A549 (cell line): ENCODE data around the gene PTCD1. TPM values are rescaled to one million over a fixed set of nuclear protein-coding genes. Genes with fewer than 3 reads are reported as not detected.

Experiments used
- ATAC-seq, 2 experiments: fragments of 200-7000 bp in 1 of 2; fragments of >200 bp in 1 of 2; cut with Nextera tagmentation in 1 of 2; cut with Tn5 transposase in 1 of 2; 3 replicates each; pipeline versions ENCODE4 v1.8.0 to v1.9.1; 2018 to 2020; ENCODE audit warnings: mild to moderate bottlenecking in 1 of 2, moderate library complexity in 1 of 2
- CTCF ChIA-PET: fragments of 300-600 bp; sonication (Branson Sonifier 250); formaldehyde crosslinking; extraction: SDS; loops from one replicate; lab custom pipeline; 2021; ENCODE audit warnings: antibody characterized with exemption, inconsistent platforms; lab: Yijun Ruan, JAX
- POLR2A ChIA-PET: fragments of 350-600 bp; formaldehyde crosslinking; extraction: SDS; loops from one replicate; lab custom pipeline; 2021; ENCODE audit warnings: antibody characterized with exemption, inconsistent platforms; lab: Yijun Ruan, JAX
- DNase-seq, 2 experiments: peaks; one replicate each; pipeline versions ENCODE4 v3.0.0 to v3.0.0-alpha.2; 2011 to 2016; ENCODE audit warnings: low read depth in 1 of 2, low spot score in 1 of 2
- FAIRE-seq: peaks from 2 replicates; lab custom pipeline; 2011; peaks lifted over from hg19 to GRCh38; lab: Jason Lieb, UNC
- H3K27ac ChIP-seq, 2 experiments: fragments of >200 bp; sonication (Bioruptor Twin); formaldehyde crosslinking; 3 replicates each; pipeline ENCODE4 v1.5.1; 2016 to 2017
- H3K4me1 ChIP-seq: fragments of >200 bp; sonication (Bioruptor Twin); formaldehyde crosslinking; 3 replicates; pipeline ENCODE4 v1.6.1; 2016
- H3K4me2 ChIP-seq: fragments of >200 bp; sonication (Bioruptor Twin); formaldehyde crosslinking; 3 replicates; pipeline ENCODE4 v1.6.1; 2016
- H3K4me3 ChIP-seq: fragments of >200 bp; sonication (Bioruptor Twin); formaldehyde crosslinking; 3 replicates; pipeline ENCODE4 v1.5.1; 2016
- H3K9me3 ChIP-seq: fragments of >200 bp; sonication (Bioruptor Twin); formaldehyde crosslinking; 3 replicates; pipeline ENCODE4 v1.6.1; 2016
- ATOH8 ChIP-seq: fragments of 250-450 bp; sonication (Bioruptor Pico); IDR thresholded peaks from 2 replicates; pipeline ENCODE4 v1.5.0; 2020; ENCODE audit warnings: low read depth, mild to moderate bottlenecking, moderate library complexity
- BHLHE40 ChIP-seq: IDR thresholded peaks from 2 replicates; pipeline ENCODE4 v1.6.1; 2012; ENCODE audit warnings: low read depth, low read length, inconsistent platforms
- CBX2 ChIP-seq: fragments of 200-600 bp; sonication (generic); IDR thresholded peaks from 2 replicates; pipeline ENCODE4 v1.6.1; 2016; ENCODE audit warnings: low read depth, mild to moderate bottlenecking, borderline replicate concordance
- CEBPB ChIP-seq, 2 experiments: fragments of >200 bp in 1 of 2; sonication (Bioruptor Twin) in 1 of 2; formaldehyde crosslinking in 1 of 2; IDR thresholded peaks; 2 replicates each; pipeline ENCODE4 v1.6.1; 2012 to 2016
- CHD4 ChIP-seq: fragments of 200-600 bp; sonication (generic); IDR thresholded peaks from 2 replicates; pipeline ENCODE4 v1.6.1; 2016; ENCODE audit warnings: antibody characterized with exemption, mild to moderate bottlenecking, borderline replicate concordance
- CTCF ChIP-seq: fragments of >200 bp; sonication (Bioruptor Twin); formaldehyde crosslinking; IDR thresholded peaks from 3 replicates; pipeline ENCODE4 v1.5.1; 2016
- ELK1 ChIP-seq: fragments of 150-350 bp; IDR thresholded peaks from 2 replicates; pipeline ENCODE4 v1.6.1; 2014; ENCODE audit warnings: low read depth, mild to moderate bottlenecking, low read length
- ESRRA ChIP-seq: fragments of 150-350 bp; IDR thresholded peaks from 2 replicates; pipeline ENCODE4 v1.6.1; 2014; ENCODE audit warnings: mild to moderate bottlenecking, low read length, borderline replicate concordance
- HDAC2 ChIP-seq: fragments of 200-600 bp; sonication (generic); IDR thresholded peaks from 2 replicates; pipeline ENCODE4 v1.6.1; 2016
- KDM1A ChIP-seq: fragments of 200-600 bp; sonication (generic); IDR thresholded peaks from 2 replicates; pipeline ENCODE4 v1.6.1; 2016; ENCODE audit warnings: low read depth, mild to moderate bottlenecking
- KDM5A ChIP-seq: fragments of 200-600 bp; sonication (generic); IDR thresholded peaks from 2 replicates; pipeline ENCODE4 v1.6.1; 2016; ENCODE audit warnings: antibody characterized with exemption, mild to moderate bottlenecking
- MAFK ChIP-seq: fragments of 450-650 bp; IDR thresholded peaks from 2 replicates; pipeline ENCODE4 v1.6.1; 2014; ENCODE audit not compliant: partially characterized antibody
- MAZ ChIP-seq: fragments of 150-350 bp; IDR thresholded peaks from 2 replicates; pipeline ENCODE4 v1.6.1; 2014; ENCODE audit warnings: antibody characterized with exemption, low read depth, low read length, borderline replicate concordance
- MYC ChIP-seq: IDR thresholded peaks from 2 replicates; pipeline ENCODE4 v1.6.1; 2012; ENCODE audit warnings: mild to moderate bottlenecking, inconsistent platforms, low read length, improper control_type of control experiment, borderline replicate concordance
- NPAS2 ChIP-seq: fragments of 250-450 bp; sonication (Bioruptor Pico); IDR thresholded peaks from 2 replicates; pipeline ENCODE4 v1.8.0; 2022; ENCODE audit warnings: mild to moderate bottlenecking, moderate library complexity, borderline replicate concordance
- NR3C1 ChIP-seq: fragments of >200 bp; sonication (Bioruptor Twin); formaldehyde crosslinking; IDR thresholded peaks from 3 replicates; pipeline ENCODE4 v1.6.1; 2017
- RFX5 ChIP-seq: fragments of 450-650 bp; IDR thresholded peaks from 2 replicates; pipeline ENCODE4 v1.7.1; 2014; ENCODE audit warnings: antibody characterized with exemption, mild to moderate bottlenecking, moderate library complexity
- SREBF2 ChIP-seq: fragments of 450-650 bp; IDR thresholded peaks from 2 replicates; pipeline ENCODE4 v1.6.1; 2014; ENCODE audit warnings: mild to moderate bottlenecking, moderate library complexity
- ZNF302 ChIP-seq: fragments of 250-450 bp; sonication (Bioruptor Pico); IDR thresholded peaks from 2 replicates; pipeline ENCODE4 v1.9.0; 2021; ENCODE audit warnings: inconsistent platforms, mild to moderate bottlenecking, moderate library complexity
- WGBS: methylation state at CpG from one replicate; pipeline ENCODE4 v1.1.6; 2017; ENCODE audit errors: missing lambda C conversion rate; 5-methylcytosine and 5-hydroxymethylcytosine counted together
- polyA plus RNA-seq, 4 experiments: library from polyadenylated mRNA; depleted of rRNA in 3 of 4; stranded (reverse); fragments of >200 nt; fragmentation: RNase III in 1 of 4; extraction: RNeasy Plus Mini Kit Qiagen cat#74134 plus additional on column Dnase treatment in 1 of 4; gene quantifications; 2 replicates in 3 of 4; 3 replicates in 1 of 4; pipeline ENCODE4 v1.2.3, GENCODE V29; 2011 to 2017
- TF ChIP-seq, protein P1 (sequence below): fragments of 250-450 bp; sonication (Bioruptor Pico); IDR thresholded peaks from 2 replicates; pipeline ENCODE4 v1.5.0; 2021; ENCODE audit warnings: mild to moderate bottlenecking, moderate library complexity, borderline replicate concordance
- TF ChIP-seq, protein P2 (sequence below): fragments of 450-650 bp; IDR thresholded peaks from 2 replicates; pipeline ENCODE4 v1.6.1; 2014; ENCODE audit warnings: antibody characterized with exemption
- TF ChIP-seq, protein P3 (sequence below): fragments of 200-600 bp; sonication (generic); IDR thresholded peaks from 2 replicates; pipeline ENCODE4 v1.6.1; 2016; ENCODE audit warnings: antibody characterized with exemption, mild to moderate bottlenecking, moderate library complexity
- TF ChIP-seq, protein P4 (sequence below): fragments of >200 bp; sonication (Bioruptor Twin); formaldehyde crosslinking; IDR thresholded peaks from 3 replicates; pipeline ENCODE4 v1.6.1; 2016
- TF ChIP-seq, protein P5 (sequence below): IDR thresholded peaks from 2 replicates; pipeline ENCODE4 v1.6.1; 2012

PTCD1 gene
- polyA plus RNA-seq, 2 of the 4 experiments (the other 2 are of a cell fraction) = 3.9 to 5.4 TPM

DNA sequence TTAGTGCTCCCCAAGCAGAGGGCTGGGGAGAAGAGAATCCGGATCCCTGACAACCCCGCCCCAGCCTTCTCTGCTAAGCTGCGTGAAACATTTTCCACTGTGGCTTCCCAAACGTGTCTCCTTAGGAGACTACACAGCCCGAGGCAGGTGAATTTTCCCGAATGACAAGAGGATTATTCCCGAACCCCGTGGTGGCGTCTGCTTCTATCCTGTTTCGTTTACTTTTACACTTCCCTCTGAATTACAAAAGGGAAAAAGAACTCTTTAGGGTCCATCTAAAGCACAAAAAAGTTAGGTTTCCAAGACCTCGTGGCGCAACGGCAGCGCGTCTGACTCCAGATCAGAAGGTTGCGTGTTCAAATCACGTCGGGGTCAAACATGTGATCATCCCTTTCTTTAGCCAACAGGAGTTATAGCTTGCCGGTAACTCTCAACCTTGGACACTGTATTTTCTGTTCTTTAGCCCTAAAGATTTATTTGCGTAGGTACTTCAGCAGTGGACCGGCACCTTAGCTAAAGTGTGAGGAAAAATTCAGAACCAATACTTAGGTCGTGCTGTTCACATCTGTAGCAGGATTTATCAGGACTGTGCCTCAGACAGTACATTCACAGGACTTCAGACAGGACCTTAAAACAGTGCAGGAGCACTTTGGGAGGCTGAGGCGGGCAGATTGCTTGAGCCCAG lies 30.9 kb upstream of the PTCD1 start:
- Histone ChIP-seq H3K4me1 (peaks cover 17% of the 10 kb centered on the region; the same call in 2 of the 3 replicates), H3K4me2 (no peak overlapping the region), H3K9me3 (no peaks in the 10 kb centered on the region), H3K27ac (no peak overlapping the region), H3K4me3 (no peak overlapping the region)
- FAIRE-seq (no peak), DNase-seq (peak in 1 of 2 experiments; percentile 38), ATAC-seq (no peak)
- ChIA-PET CTCF (interaction anchor here (1.1 kb wide), 1 partner anchor 111 kb away, joined by 3 read pairs; no protein-coding TSS in a partner anchor), POLR2A (no interaction called here)
- WGBS = 55% methylated on average over 23 of the region's 23 CpGs
- no peak for TF ChIP-seq CTCF
- no peak for TF ChIP-seq HDAC2
- TF ChIP-seq CBX2 = no peak
- TF ChIP-seq CEBPB (IDR thresholded peaks at IDR 0.05) = no peak
- no peak for TF ChIP-seq ELK1
- TF ChIP-seq MAZ = no peak
- no peak for TF ChIP-seq ZNF302
- no peak for TF ChIP-seq KDM1A
- TF ChIP-seq, protein P1, sequence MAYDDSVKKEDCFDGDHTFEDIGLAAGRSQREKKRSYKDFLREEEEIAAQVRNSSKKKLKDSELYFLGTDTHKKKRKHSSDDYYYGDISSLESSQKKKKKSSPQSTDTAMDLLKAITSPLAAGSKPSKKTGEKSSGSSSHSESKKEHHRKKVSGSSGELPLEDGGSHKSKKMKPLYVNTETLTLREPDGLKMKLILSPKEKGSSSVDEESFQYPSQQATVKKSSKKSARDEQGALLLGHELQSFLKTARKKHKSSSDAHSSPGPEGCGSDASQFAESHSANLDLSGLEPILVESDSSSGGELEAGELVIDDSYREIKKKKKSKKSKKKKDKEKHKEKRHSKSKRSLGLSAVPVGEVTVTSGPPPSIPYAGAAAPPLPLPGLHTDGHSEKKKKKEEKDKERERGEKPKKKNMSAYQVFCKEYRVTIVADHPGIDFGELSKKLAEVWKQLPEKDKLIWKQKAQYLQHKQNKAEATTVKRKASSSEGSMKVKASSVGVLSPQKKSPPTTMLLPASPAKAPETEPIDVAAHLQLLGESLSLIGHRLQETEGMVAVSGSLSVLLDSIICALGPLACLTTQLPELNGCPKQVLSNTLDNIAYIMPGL (CRISPR knock-in tag) = no peak
- TF ChIP-seq, protein P2, sequence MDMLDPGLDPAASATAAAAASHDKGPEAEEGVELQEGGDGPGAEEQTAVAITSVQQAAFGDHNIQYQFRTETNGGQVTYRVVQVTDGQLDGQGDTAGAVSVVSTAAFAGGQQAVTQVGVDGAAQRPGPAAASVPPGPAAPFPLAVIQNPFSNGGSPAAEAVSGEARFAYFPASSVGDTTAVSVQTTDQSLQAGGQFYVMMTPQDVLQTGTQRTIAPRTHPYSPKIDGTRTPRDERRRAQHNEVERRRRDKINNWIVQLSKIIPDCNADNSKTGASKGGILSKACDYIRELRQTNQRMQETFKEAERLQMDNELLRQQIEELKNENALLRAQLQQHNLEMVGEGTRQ = no peak
- TF ChIP-seq CHD4 = no peak
- TF ChIP-seq ESRRA = no peak
- TF ChIP-seq NR3C1 = no peak
- TF ChIP-seq SREBF2 = no peak
- TF ChIP-seq KDM5A = no peak
- TF ChIP-seq BHLHE40 = no peak
- no peak for TF ChIP-seq RFX5
- TF ChIP-seq MYC = no peak
- TF ChIP-seq MAFK = no peak

DNA sequence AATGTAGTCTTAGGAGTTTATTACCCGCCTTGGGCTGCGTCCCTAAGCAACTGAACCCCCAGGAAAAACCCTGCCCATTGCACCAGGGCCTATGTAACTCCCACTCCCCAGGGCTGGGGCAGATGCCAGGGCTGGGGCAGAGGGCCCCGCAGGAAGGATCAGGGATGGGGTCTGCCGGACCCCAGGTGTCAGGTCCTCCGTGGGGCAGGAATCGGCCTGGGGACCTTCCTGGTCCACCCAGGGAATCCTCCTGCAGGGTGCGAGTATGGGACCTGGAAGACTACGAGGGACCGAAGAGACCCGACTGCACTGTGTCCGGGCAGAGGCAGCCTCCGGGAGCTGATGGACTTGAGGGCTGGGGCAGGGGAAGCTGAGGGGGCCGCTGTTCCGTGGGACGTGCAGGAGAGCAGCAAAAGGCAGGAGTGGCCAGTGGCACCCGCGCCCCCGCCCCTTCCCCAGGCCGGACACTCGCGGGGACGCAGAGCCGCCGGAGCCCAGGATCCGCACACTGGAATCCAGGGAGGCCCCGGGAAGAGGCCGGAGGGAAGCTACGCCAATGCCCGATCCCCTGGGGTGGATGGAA lies 29.8 kb upstream of the PTCD1 start:
- CTCF ChIA-PET = interaction anchor here (1.1 kb wide), 1 partner anchor 112 kb away, joined by 3 read pairs; no protein-coding TSS in a partner anchor
- no peak overlapping the region for H3K4me2 ChIP-seq
- POLR2A ChIA-PET = no interaction called here
- H3K9me3 ChIP-seq = no peaks in the 10 kb centered on the region
- no peak for ATAC-seq
- peaks cover 11% of the 10 kb centered on the region; the same call in 2 of the 3 replicates for H3K4me1 ChIP-seq
- H3K4me3 ChIP-seq = no peak overlapping the region
- 96% methylated on average over 24 of the region's 29 CpGs for WGBS
- H3K27ac ChIP-seq = no peak overlapping the region
- no peak for DNase-seq
- FAIRE-seq = no peak
- TF ChIP-seq, protein P3, sequence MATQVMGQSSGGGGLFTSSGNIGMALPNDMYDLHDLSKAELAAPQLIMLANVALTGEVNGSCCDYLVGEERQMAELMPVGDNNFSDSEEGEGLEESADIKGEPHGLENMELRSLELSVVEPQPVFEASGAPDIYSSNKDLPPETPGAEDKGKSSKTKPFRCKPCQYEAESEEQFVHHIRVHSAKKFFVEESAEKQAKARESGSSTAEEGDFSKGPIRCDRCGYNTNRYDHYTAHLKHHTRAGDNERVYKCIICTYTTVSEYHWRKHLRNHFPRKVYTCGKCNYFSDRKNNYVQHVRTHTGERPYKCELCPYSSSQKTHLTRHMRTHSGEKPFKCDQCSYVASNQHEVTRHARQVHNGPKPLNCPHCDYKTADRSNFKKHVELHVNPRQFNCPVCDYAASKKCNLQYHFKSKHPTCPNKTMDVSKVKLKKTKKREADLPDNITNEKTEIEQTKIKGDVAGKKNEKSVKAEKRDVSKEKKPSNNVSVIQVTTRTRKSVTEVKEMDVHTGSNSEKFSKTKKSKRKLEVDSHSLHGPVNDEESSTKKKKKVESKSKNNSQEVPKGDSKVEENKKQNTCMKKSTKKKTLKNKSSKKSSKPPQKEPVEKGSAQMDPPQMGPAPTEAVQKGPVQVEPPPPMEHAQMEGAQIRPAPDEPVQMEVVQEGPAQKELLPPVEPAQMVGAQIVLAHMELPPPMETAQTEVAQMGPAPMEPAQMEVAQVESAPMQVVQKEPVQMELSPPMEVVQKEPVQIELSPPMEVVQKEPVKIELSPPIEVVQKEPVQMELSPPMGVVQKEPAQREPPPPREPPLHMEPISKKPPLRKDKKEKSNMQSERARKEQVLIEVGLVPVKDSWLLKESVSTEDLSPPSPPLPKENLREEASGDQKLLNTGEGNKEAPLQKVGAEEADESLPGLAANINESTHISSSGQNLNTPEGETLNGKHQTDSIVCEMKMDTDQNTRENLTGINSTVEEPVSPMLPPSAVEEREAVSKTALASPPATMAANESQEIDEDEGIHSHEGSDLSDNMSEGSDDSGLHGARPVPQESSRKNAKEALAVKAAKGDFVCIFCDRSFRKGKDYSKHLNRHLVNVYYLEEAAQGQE = no peak
- no peak for TF ChIP-seq NPAS2 (CRISPR knock-in tag)
- TF ChIP-seq, protein P4, sequence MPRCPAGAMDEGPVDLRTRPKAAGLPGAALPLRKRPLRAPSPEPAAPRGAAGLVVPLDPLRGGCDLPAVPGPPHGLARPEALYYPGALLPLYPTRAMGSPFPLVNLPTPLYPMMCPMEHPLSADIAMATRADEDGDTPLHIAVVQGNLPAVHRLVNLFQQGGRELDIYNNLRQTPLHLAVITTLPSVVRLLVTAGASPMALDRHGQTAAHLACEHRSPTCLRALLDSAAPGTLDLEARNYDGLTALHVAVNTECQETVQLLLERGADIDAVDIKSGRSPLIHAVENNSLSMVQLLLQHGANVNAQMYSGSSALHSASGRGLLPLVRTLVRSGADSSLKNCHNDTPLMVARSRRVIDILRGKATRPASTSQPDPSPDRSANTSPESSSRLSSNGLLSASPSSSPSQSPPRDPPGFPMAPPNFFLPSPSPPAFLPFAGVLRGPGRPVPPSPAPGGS = no peak
- TF ChIP-seq KDM5A = no peak
- TF ChIP-seq ATOH8 = no peak
- TF ChIP-seq, protein P5, sequence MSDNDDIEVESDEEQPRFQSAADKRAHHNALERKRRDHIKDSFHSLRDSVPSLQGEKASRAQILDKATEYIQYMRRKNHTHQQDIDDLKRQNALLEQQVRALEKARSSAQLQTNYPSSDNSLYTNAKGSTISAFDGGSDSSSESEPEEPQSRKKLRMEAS = no peak
